HEK293 (cell line): Measurements from ENCODE around the gene RAB1A.

Experiments used
- CTCF ChIA-PET: fragments of 350-600 bp; formaldehyde crosslinking; extraction: SDS; loops from one replicate; lab custom pipeline; 2021; ENCODE audit warnings: antibody characterized with exemption; lab: Yijun Ruan, JAX
- POLR2A ChIA-PET: fragments of 300-600 bp; formaldehyde crosslinking; extraction: SDS; loops from one replicate; lab custom pipeline; 2020; ENCODE audit warnings: antibody characterized with exemption, inconsistent platforms; lab: Yijun Ruan, JAX
- H3K27ac ChIP-seq: fragments of 200-500 bp; sonication (Bioruptor generic); 2 replicates; pipeline ENCODE4 v1.5.1; 2014; ENCODE audit warnings: low read depth, low read length, control low read depth, inconsistent platforms; ENCODE audit errors: extremely low read depth
- H3K36me3 ChIP-seq, 2 experiments: fragments of 200-500 bp in 1 of 2; sonication (Bioruptor generic) in 1 of 2; 1 replicate in 1 of 2; 2 replicates in 1 of 2; pipeline ENCODE4 v1.5.1; 2014 to 2017; ENCODE audit warnings: inconsistent platforms in 2 of 2, low read length in 2 of 2; ENCODE audit not compliant: control insufficient read depth in 2 of 2, insufficient read depth in 1 of 2
- H3K4me1 ChIP-seq: fragments of 200-500 bp; sonication (Bioruptor generic); 2 replicates; pipeline ENCODE4 v1.5.1; 2014; ENCODE audit warnings: mild to moderate bottlenecking, low read length, inconsistent platforms; ENCODE audit not compliant: control insufficient read depth, insufficient read depth
- H3K4me3 ChIP-seq: 2 replicates; pipeline ENCODE4 v1.5.1; 2011; ENCODE audit warnings: low read depth, mild to moderate bottlenecking, control low read depth, low read length, moderate library complexity
- H3K9me3 ChIP-seq: fragments of 200-500 bp; sonication (Bioruptor generic); 2 replicates; pipeline ENCODE4 v1.5.1; 2014; ENCODE audit warnings: low read depth, low read length, inconsistent platforms; ENCODE audit not compliant: control insufficient read depth, insufficient read depth
- FEZF1 ChIP-seq: fragments of 450-650 bp; formaldehyde crosslinking; IDR thresholded peaks from 2 replicates; pipeline ENCODE4 v1.5.1; 2016; ENCODE audit warnings: missing biosample characterization, missing genetic modification characterization
- HOXD13 ChIP-seq: sonication (generic); formaldehyde crosslinking; IDR thresholded peaks from 2 replicates; pipeline ENCODE4 v1.8.0; 2022; ENCODE audit warnings: missing genetic modification reagents, borderline replicate concordance
- WT1 ChIP-seq: fragments of 450-650 bp; formaldehyde crosslinking; IDR thresholded peaks from 2 replicates; pipeline ENCODE4 v1.5.1; 2016; ENCODE audit warnings: missing biosample characterization, missing genetic modification characterization
- YY2 ChIP-seq: fragments of 450-650 bp; formaldehyde crosslinking; IDR thresholded peaks from 2 replicates; pipeline ENCODE4 v1.5.1; 2016; ENCODE audit warnings: missing biosample characterization, missing genetic modification characterization
- ZBTB20 ChIP-seq: fragments of 450-650 bp; formaldehyde crosslinking; IDR thresholded peaks from 2 replicates; pipeline ENCODE4 v1.5.1; 2016; ENCODE audit warnings: missing biosample characterization, missing genetic modification characterization
- ZFHX2 ChIP-seq: fragments of 450-650 bp; formaldehyde crosslinking; conservative IDR thresholded peaks from 2 replicates; pipeline ENCODE4 v1.5.1; 2016; ENCODE audit warnings: missing biosample characterization, missing genetic modification characterization
- ZFP3 ChIP-seq: fragments of 450-650 bp; formaldehyde crosslinking; IDR thresholded peaks from 2 replicates; pipeline ENCODE4 v1.5.1; 2016; ENCODE audit warnings: low read depth, missing biosample characterization, missing genetic modification characterization
- ZFP41 ChIP-seq: fragments of 450-650 bp; formaldehyde crosslinking; IDR thresholded peaks from 2 replicates; pipeline ENCODE4 v1.5.1; 2016; ENCODE audit warnings: missing biosample characterization, missing genetic modification characterization, borderline replicate concordance
- ZNF16 ChIP-seq: fragments of 450-650 bp; formaldehyde crosslinking; IDR thresholded peaks from 2 replicates; pipeline ENCODE4 v1.5.1; 2016; ENCODE audit warnings: low read depth, missing biosample characterization, missing genetic modification characterization
- ZNF2 ChIP-seq: fragments of 450-650 bp; formaldehyde crosslinking; IDR thresholded peaks from 2 replicates; pipeline ENCODE4 v1.5.1; 2016; ENCODE audit warnings: missing biosample characterization, missing genetic modification characterization
- ZNF223 ChIP-seq: fragments of 450-650 bp; formaldehyde crosslinking; IDR thresholded peaks from 2 replicates; pipeline ENCODE4 v1.5.1; 2016; ENCODE audit warnings: missing biosample characterization, missing genetic modification characterization
- ZNF311 ChIP-seq: fragments of 450-650 bp; formaldehyde crosslinking; IDR thresholded peaks from 2 replicates; pipeline ENCODE4 v1.5.1; 2017; ENCODE audit warnings: missing biosample characterization, missing genetic modification characterization, borderline replicate concordance
- ZNF335 ChIP-seq: fragments of 450-650 bp; formaldehyde crosslinking; conservative IDR thresholded peaks from 2 replicates; pipeline ENCODE4 v1.5.1; 2016; ENCODE audit warnings: missing biosample characterization, missing genetic modification characterization
- ZNF350 ChIP-seq: fragments of 450-650 bp; formaldehyde crosslinking; IDR thresholded peaks from 2 replicates; pipeline ENCODE4 v1.5.0; 2017; ENCODE audit warnings: missing biosample characterization, mild to moderate bottlenecking, missing genetic modification characterization
- ZNF596 ChIP-seq: fragments of 450-650 bp; IDR thresholded peaks from 2 replicates; pipeline ENCODE4 v1.5.0; 2018; ENCODE audit warnings: missing biosample characterization, mild to moderate bottlenecking, missing genetic modification characterization, moderate library complexity
- ZNF76 ChIP-seq: fragments of 450-650 bp; formaldehyde crosslinking; IDR thresholded peaks from 2 replicates; pipeline ENCODE4; 2016; ENCODE audit warnings: low read depth, missing biosample characterization, missing genetic modification characterization, borderline replicate concordance
- ZNF776 ChIP-seq: fragments of 450-650 bp; formaldehyde crosslinking; IDR thresholded peaks from 2 replicates; pipeline ENCODE4 v1.5.0; 2017; ENCODE audit warnings: missing biosample characterization, missing genetic modification characterization, borderline replicate concordance
- ZSCAN30 ChIP-seq: fragments of 450-650 bp; IDR thresholded peaks from 2 replicates; pipeline ENCODE4 v1.5.1; 2018; ENCODE audit warnings: missing biosample characterization, mild to moderate bottlenecking, missing genetic modification characterization, moderate library complexity
- TF ChIP-seq, protein P1 (sequence below): fragments of 450-650 bp; formaldehyde crosslinking; IDR thresholded peaks from 2 replicates; pipeline ENCODE4 v1.5.1; 2016; ENCODE audit warnings: missing biosample characterization, missing genetic modification characterization
- TF ChIP-seq, protein P2 (sequence below): fragments of 450-650 bp; formaldehyde crosslinking; IDR thresholded peaks from 2 replicates; pipeline ENCODE4 v1.5.1; 2016; ENCODE audit warnings: missing biosample characterization, missing genetic modification characterization
- TF ChIP-seq, protein P3 (sequence below): fragments of 450-650 bp; formaldehyde crosslinking; optimal IDR thresholded peaks from 2 replicates; pipeline ENCODE3; 2016; ENCODE audit warnings: missing biosample characterization, mild to moderate bottlenecking, missing genetic modification characterization
- TF ChIP-seq, protein P4 (sequence below): fragments of 450-650 bp; formaldehyde crosslinking; IDR thresholded peaks from 2 replicates; pipeline ENCODE4 v1.5.1; 2017; ENCODE audit warnings: missing biosample characterization, missing genetic modification characterization
- TF ChIP-seq, protein P5 (sequence below): fragments of 450-650 bp; formaldehyde crosslinking; IDR thresholded peaks from 2 replicates; pipeline ENCODE4 v1.5.1; 2017; ENCODE audit warnings: missing biosample characterization, missing genetic modification characterization
- TF ChIP-seq, protein P6 (sequence below): fragments of 450-650 bp; formaldehyde crosslinking; IDR thresholded peaks from 2 replicates; pipeline ENCODE4 v1.5.1; 2016; ENCODE audit warnings: missing biosample characterization, missing genetic modification characterization

The RAB1A gene

DNA sequence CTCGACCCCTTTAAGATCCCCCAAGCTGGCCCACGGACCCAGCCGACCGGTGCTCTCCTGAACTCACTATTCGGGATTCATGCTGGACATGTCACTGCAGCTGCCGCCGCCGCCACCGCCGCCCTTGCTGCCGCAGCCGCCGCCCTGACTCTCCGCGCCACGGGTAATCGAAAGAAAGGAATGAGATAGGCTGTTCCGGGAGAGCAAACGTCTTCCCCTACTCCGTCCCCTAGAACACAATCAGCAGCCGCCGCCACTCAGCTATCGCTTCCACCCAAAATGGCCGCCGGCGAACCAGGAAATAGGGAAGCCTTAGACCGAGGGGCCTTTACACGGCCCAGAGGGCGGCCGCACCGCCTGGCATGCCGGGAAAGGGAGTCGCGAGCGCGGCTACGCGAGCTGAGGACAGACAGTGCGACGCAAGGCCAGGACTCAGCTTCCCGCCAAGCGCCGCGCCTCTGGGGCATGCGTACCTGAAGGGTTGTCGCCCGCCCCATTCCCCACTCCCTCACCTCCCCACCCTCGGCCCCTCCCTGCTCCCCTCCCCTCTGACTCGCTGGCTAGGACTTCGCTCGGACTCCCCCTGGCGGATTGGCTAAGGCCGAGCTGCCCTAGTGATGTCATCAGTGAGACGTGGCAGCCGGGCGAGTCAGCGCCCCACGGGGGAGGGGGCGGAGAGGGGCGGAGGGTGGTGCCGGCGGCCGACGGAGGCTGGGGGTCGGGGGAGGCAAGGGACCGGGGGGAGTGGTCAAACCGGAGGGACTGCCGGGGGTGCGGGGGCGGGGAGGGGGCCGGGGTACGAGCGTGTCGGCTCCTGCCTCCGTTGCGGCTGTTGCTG lies at the start of gene RAB1A:
Gene RAB1A, minus strand, starts transcription at position 281 of the 838 bp plus-strand sequence. Its CDS starts 191 bp downstream, at position 90.
- ChIA-PET CTCF (interaction anchor here (0.5 to 1.1 kb wide), 7 partner anchors 17 to 88 kb away, joined by 3 to 4 read pairs (median 4); no protein-coding TSS in a partner anchor), POLR2A (interaction anchor here (0.6 to 2.8 kb wide), 26 partner anchors 8 to 1066 kb away, joined by 3 to 35 read pairs (median 4); partner anchors contain the start of genes ACTR2, CEP68 and SERTAD2)
- H3K27ac ChIP-seq = peak within 1 kb of the TSS; percentile 90
- H3K4me1 ChIP-seq = peaks cover 22% of the 10 kb centered on the region
- no peaks in the 10 kb centered on the region for H3K36me3 ChIP-seq
- no peaks in the 10 kb centered on the region for H3K9me3 ChIP-seq
- H3K4me3 ChIP-seq = peak within 1 kb of the TSS; percentile 92
- TF ChIP-seq, protein P1, sequence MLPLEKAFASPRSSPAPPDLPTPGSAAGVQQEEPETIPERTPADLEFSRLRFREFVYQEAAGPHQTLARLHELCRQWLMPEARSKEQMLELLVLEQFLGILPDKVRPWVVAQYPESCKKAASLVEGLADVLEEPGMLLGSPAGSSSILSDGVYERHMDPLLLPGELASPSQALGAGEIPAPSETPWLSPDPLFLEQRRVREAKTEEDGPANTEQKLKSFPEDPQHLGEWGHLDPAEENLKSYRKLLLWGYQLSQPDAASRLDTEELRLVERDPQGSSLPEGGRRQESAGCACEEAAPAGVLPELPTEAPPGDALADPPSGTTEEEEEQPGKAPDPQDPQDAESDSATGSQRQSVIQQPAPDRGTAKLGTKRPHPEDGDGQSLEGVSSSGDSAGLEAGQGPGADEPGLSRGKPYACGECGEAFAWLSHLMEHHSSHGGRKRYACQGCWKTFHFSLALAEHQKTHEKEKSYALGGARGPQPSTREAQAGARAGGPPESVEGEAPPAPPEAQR (tag by site-specific recombination) = no peak
- TF ChIP-seq FEZF1 (tag by site-specific recombination) (peak; percentile 44; the same call in 1 of the 2 replicates), HOXD13 (CRISPR knock-in tag) (no peak), WT1 (tag by site-specific recombination) (peak; percentile 77), ZNF16 (tag by site-specific recombination) (no peak), ZBTB20 (tag by site-specific recombination) (peak; percentile 42; the same call in 1 of the 2 replicates), ZFHX2 (tag by site-specific recombination) (no peak; the same call in 1 of the 2 replicates), ZSCAN30 (tag by site-specific recombination) (0 out of 2 replicates have a peak, but pooled peaks have one; percentile 9), ZNF776 (tag by site-specific recombination) (no peak), ZNF596 (tag by site-specific recombination) (no peak), ZFP3 (no peak), ZNF311 (tag by site-specific recombination) (no peak), ZFP41 (tag by site-specific recombination) (no peak), ZNF76 (tag by site-specific recombination) (peak; percentile 95), YY2 (peak; percentile 63; the same call in 1 of the 2 replicates), ZNF2 (tag by site-specific recombination) (peak; percentile 50; the same call in 1 of the 2 replicates), ZNF350 (tag by site-specific recombination) (no peak), ZNF335 (tag by site-specific recombination) (peak; percentile 65), ZNF223 (no peak)
- TF ChIP-seq, protein P2, sequence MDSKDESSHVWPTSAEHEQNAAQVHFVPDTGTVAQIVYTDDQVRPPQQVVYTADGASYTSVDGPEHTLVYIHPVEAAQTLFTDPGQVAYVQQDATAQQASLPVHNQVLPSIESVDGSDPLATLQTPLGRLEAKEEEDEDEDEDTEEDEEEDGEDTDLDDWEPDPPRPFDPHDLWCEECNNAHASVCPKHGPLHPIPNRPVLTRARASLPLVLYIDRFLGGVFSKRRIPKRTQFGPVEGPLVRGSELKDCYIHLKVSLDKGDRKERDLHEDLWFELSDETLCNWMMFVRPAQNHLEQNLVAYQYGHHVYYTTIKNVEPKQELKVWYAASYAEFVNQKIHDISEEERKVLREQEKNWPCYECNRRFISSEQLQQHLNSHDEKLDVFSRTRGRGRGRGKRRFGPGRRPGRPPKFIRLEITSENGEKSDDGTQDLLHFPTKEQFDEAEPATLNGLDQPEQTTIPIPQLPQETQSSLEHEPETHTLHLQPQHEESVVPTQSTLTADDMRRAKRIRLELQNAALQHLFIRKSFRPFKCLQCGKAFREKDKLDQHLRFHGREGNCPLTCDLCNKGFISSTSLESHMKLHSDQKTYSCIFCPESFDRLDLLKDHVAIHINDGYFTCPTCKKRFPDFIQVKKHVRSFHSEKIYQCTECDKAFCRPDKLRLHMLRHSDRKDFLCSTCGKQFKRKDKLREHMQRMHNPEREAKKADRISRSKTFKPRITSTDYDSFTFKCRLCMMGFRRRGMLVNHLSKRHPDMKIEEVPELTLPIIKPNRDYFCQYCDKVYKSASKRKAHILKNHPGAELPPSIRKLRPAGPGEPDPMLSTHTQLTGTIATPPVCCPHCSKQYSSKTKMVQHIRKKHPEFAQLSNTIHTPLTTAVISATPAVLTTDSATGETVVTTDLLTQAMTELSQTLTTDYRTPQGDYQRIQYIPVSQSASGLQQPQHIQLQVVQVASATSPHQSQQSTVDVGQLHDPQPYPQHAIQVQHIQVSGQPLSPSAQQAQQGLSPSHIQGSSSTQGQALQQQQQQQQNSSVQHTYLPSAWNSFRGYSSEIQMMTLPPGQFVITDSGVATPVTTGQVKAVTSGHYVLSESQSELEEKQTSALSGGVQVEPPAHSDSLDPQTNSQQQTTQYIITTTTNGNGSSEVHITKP = peak; percentile 59
- TF ChIP-seq, protein P3, sequence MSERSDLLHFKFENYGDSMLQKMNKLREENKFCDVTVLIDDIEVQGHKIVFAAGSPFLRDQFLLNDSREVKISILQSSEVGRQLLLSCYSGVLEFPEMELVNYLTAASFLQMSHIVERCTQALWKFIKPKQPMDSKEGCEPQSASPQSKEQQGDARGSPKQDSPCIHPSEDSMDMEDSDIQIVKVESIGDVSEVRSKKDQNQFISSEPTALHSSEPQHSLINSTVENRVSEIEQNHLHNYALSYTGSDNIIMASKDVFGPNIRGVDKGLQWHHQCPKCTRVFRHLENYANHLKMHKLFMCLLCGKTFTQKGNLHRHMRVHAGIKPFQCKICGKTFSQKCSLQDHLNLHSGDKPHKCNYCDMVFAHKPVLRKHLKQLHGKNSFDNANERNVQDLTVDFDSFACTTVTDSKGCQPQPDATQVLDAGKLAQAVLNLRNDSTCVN (tag by site-specific recombination) = peak; percentile 61
- TF ChIP-seq, protein P4, sequence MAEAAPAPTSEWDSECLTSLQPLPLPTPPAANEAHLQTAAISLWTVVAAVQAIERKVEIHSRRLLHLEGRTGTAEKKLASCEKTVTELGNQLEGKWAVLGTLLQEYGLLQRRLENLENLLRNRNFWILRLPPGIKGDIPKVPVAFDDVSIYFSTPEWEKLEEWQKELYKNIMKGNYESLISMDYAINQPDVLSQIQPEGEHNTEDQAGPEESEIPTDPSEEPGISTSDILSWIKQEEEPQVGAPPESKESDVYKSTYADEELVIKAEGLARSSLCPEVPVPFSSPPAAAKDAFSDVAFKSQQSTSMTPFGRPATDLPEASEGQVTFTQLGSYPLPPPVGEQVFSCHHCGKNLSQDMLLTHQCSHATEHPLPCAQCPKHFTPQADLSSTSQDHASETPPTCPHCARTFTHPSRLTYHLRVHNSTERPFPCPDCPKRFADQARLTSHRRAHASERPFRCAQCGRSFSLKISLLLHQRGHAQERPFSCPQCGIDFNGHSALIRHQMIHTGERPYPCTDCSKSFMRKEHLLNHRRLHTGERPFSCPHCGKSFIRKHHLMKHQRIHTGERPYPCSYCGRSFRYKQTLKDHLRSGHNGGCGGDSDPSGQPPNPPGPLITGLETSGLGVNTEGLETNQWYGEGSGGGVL = peak; percentile 79
- TF ChIP-seq, protein P5, sequence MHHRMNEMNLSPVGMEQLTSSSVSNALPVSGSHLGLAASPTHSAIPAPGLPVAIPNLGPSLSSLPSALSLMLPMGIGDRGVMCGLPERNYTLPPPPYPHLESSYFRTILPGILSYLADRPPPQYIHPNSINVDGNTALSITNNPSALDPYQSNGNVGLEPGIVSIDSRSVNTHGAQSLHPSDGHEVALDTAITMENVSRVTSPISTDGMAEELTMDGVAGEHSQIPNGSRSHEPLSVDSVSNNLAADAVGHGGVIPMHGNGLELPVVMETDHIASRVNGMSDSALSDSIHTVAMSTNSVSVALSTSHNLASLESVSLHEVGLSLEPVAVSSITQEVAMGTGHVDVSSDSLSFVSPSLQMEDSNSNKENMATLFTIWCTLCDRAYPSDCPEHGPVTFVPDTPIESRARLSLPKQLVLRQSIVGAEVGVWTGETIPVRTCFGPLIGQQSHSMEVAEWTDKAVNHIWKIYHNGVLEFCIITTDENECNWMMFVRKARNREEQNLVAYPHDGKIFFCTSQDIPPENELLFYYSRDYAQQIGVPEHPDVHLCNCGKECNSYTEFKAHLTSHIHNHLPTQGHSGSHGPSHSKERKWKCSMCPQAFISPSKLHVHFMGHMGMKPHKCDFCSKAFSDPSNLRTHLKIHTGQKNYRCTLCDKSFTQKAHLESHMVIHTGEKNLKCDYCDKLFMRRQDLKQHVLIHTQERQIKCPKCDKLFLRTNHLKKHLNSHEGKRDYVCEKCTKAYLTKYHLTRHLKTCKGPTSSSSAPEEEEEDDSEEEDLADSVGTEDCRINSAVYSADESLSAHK (tag by site-specific recombination) = no peak
- TF ChIP-seq, protein P6, sequence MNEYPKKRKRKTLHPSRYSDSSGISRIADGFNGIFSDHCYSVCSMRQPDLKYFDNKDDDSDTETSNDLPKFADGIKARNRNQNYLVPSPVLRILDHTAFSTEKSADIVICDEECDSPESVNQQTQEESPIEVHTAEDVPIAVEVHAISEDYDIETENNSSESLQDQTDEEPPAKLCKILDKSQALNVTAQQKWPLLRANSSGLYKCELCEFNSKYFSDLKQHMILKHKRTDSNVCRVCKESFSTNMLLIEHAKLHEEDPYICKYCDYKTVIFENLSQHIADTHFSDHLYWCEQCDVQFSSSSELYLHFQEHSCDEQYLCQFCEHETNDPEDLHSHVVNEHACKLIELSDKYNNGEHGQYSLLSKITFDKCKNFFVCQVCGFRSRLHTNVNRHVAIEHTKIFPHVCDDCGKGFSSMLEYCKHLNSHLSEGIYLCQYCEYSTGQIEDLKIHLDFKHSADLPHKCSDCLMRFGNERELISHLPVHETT (tag by site-specific recombination) = peak; percentile 36; the same call in 1 of the 2 replicates
